Epidermal melanocyte (primary cell): ENCODE results near the gene SLC7A6.

ENCODE experiments used
- DNase-seq: peaks from one replicate; pipeline ENCODE4 v3.0.0; 2011; ENCODE audit warnings: low spot score; ENCODE audit not compliant: insufficient read length

The SLC7A6 gene

DNA sequence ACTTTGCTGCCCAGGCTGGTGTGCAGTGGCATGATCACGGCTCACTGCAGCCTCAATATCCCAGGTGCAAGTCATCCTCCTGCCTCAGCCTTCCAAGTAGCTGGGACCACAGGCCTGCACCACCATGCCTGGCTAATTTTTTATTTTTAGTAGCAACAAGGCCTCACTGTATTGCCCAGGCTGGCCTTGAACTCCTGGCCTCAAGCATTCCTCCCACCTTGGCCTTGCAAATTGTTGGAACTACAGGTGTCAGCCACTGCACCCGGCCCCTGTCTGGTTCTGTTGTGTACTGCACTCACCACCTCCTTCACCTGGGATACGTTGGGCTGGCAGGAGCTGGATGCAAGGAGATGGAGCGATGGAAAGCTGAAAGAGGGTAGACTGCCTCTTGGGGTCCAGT lies 10.6 kb upstream of the SLC7A6 start:
- no peak for DNase-seq

DNA sequence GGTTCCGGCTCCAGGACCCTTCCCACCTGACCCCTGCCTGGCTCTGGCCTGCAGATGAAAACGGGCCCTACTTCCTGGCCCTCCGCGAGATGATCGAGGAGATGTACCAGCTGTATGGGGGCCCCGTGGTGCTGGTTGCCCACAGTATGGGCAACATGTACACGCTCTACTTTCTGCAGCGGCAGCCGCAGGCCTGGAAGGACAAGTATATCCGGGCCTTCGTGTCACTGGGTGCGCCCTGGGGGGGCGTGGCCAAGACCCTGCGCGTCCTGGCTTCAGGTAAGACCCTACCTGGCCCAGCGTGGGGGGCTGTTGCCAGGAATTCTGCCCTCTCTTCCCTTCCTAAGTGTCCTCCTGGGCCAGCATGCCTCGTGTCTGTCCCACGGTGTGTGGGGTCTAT lies 8.6 kb upstream of the SLC7A6 start:
- DNase-seq, result no peak

DNA sequence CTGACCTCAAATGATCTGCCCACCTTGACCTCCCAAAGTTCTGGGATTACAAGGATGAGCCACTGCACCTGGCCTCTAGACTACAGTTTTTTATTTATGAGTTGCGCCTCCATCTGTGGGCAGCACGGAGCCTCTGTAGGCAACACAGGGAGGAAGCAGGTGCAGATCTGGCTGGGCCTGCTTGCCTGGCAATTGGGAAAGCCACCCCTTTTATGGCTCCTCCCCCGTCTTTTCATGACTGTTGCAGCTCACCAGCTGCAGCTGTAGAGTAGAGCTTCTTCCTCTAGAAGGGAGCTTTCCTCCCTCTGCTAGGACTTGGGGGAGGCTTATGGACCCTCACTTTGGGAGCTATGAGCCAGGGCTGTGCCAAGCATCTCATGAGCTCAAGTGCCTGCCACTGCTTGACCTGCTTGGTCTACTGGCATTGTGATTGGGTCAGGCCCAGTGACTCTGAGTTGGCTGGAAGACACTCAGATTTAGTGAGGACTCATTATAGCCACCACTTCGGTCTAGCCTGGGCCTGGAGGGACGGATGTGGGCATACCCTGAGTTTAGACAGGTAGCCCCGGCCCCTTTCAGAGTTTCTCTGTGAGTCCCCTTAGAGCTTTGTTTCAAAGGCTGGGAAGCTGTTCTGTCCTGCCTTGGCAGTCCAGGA lies 6.9 kb upstream of the SLC7A6 start:
- no peak for DNase-seq

DNA sequence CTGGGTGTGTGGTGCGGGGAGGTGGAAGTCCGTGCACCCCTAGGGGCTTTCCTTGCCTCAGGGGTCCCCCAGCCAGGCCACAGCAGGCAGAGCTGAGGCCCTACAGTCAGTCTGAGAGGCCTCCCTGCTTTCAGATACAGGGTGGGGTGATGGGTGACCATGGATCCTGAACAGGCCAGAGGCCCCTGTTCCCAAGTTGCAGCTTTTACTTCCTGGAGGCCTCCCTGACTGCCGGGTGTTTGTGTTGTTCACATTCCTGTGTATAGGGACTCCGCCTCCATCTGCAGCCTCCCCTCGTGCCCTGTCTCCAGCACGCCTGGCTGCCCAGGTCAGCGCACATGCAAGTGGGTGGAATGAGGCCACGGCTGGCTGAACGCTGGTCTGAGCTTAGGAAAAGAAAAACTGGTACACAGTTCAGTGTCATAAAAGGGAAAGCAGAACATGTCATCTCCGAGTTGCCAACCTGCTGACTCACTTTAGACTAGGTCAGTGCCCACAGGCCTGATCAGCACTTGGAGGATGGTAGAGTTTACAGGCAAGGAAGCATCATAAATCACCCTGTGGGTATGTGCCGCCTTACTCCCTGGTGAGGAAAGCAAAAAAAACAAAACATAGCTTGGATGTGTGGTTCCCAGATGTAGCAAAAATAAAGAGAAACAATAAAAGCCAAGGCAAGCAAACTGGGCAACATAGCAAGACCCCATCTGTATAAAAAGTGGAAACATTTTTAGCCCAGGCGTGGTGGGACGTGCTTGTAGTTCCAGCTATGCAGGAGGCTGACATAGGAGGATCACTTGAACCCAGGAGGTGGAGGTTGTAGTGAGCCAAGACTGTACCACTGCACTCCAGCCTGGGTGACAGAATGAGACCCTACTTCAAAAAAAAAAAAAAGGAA lies 6.2 kb upstream of the SLC7A6 start:
- peak; percentile 46 for DNase-seq

DNA sequence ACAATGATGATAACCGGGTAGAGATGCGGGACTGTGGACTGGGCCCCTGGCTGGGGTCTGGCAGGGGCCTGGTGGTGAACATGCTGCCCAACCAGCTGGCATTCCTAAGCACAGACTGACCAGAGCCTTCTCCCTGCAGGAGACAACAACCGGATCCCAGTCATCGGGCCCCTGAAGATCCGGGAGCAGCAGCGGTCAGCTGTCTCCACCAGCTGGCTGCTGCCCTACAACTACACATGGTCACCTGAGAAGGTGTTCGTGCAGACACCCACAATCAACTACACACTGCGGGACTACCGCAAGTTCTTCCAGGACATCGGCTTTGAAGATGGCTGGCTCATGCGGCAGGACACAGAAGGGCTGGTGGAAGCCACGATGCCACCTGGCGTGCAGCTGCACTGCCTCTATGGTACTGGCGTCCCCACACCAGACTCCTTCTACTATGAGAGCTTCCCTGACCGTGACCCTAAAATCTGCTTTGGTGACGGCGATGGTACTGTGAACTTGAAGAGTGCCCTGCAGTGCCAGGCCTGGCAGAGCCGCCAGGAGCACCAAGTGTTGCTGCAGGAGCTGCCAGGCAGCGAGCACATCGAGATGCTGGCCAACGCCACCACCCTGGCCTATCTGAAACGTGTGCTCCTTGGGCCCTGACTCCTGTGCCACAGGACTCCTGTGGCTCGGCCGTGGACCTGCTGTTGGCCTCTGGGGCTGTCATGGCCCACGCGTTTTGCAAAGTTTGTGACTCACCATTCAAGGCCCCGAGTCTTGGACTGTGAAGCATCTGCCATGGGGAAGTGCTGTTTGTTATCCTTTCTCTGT lies 5.1 kb upstream of the SLC7A6 start:
- no peak for DNase-seq

DNA sequence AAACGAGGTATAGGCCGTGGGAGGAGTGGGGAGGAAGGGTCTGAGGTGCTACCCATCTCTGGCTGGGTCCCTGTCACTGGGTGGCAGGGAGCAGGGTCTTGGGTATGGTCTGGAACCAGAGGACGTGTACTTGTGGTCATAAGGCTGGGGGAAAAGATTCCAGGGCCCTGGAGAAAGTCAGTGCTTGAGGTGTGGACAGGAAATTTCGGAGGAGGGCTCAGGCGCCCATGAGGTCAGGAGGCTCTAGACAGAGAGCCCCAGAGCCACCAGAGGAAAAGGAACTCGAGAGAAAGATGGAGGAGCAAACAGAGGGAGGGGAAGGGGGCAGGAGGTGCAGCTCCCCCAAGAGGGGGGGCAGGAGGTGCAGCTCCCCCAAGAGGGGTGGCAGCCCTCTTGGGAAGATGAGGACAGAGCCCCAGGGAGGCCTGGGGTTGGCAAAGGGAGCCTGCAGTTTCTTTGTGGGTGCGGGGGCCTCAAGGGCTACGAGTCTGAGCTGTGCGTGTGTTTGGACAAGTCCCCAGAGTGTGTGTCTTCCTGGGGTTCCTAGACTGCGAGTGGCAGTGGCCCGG lies 683 bp upstream of the SLC7A6 start:
- DNase-seq, result no peak

DNA sequence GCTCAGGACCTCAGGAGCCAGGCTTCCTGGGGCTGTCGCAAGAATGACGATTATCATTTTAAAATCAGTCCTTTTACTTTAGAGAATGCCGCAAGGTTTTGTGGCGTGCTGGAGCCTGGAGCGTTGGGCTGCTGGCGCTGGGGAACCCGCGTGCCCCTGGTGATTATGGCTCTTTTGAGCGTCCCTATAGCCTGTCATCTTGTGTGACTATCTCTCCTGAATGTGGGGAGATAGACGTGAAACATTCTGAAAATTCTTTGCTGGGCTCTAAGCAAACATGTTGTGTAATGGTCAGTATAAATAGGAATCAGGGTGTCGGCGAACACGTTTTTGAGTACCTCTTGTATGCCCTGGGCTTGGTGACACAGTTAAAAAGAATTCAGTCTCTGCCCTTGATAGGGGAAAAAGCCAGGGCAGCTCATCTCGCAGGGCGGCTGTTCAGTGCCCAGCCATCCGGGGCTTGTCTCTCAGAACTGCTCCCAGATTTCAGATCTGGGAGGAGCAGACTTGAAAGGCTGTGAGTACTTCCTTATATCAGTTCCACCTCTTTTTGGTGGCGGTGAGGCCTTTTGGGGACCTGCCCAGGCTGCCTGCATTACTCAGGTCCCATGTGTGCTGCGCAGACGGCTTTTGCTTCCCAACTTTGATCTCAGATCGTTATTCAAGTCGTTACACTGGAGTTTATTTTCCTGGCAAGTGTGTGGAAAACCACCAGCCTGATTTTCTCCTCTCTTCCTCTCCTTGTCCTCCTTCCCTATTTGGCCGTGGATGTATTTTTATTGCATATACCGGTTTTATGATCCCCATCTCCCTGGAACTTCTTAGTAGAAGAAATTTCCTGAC lies 973 bp downstream of the SLC7A6 start:
- peak; percentile 66 for DNase-seq

DNA sequence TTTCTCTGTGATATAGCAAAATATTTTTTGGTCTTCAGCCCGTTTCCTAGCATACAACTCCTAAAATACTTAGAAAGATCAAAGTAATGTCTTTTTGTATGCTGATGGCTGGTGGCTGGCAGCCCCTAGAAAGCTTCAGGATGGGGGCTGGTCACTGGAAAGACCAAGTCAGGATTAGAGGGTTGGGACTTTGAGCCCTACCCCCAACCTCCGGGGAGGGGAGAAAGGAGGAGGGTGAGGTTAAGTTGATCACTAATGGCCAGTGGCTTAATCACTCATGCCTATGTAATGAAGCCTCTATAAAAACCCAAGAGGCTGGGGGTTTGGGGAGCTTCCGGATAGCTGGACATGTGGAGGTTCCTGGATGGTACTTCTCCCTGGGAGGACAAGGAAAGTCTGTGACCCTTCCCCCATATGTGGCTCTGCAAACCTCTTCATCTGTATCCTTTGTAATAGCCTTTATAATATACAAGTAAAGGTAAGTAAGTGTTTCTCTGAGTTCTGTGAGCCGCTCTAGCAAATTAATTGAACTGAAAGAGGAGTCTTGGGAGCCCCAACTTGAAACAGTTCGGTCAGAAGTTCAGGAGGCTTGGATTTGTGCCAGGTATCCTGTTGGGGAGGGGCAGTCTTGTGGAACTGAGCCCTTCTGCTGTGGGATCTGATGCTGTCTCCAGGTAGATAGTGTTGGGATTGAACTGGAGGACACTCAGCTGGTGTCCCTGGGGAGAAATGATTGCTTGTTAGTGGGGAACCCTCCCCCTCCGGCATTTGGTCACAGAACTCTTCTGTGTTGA lies 3.5 kb downstream of the SLC7A6 start:
- no peak for DNase-seq

DNA sequence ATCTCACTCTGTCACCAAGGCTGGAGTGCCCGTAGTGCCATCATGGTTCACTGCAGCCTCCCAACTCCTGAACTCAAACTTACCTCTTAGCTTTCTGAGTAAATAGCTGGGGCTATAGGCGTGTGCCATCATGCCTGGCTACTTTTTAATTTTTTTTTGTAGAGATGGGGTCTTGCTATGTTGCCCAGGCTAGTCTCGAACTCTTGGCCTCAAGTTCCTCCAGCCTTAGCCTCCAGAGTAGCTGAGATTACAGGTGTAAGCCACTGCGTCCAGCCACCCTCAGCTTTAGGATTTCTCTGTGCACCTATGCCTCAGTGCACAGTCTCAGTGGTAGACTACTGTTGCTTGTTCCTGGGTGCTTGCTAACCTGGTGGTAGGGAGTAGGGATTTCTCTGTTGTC lies 5.5 kb downstream of the SLC7A6 start:
- DNase-seq, result no peak

DNA sequence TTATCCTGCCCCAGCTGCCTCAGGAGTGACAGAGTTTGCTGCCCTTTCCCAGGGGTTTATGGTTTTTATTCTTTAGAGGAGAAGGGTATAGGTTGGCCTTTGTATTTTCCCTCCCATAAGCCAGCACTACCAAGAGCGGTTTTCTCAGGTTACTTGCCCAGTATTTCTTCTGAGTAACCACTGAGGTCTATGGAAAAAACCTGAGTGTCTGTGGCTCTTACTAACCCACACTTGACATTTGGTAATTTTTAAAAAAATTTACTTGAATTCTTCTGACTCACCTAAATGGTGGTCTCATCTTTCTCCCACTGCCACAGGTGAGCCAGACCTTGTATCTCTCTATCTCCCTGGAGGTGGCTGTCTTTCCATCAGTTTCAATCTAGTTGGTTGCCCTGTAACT lies 6.0 kb downstream of the SLC7A6 start:
- DNase-seq, result no peak

DNA sequence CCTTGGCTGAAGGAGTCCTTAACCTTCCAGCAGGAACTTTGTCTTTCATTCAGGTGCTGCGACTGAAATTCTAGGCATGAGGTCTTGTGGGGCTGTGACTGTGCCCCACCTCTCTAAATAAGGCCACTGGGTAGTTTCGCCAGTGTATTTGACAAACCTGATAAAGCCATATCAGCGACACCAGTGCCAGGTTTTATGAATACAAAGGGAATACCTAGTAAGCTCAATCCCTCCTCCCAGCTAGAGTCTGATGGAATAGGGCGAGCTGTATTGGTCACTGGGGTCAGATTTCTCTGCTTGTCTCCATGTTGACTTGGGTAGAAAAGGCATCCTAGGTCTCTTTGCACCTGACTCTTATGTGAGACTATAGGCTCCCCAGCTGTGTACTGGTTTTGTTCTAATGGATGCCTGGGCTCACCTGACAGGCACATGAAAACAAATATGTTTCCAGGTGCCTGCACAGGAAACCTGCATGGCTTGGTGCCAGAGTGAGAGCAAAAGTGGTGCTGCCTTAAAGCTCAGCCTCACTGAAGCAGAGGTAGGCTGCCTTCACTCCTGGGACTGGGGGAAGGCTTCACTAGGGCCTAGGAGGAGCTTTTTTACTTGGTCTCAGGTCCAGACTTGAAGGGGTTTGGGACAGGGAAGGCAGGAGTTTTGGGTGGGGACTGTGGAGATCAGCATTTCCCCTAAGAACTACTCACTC lies 8.3 kb downstream of the SLC7A6 start:
- no peak for DNase-seq

DNA sequence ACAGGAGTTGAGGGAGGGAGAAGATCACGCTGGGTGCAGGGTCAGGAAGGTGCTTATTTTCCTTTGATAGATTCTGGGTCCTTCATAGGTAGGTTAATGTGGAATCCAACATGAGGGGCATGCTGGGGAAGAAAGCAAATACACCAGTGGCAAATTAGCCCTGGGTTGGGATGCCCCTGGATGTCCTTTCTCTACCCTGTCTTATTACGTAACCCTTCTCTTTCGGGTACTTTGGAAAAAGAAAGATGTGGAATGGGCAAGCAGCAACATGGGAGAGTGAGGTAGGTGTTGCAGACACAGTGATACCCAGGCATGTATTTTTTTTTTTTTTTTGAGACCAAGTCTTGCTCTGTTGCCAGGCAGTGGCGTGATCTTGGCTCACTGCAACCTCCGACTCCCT lies 9.1 kb downstream of the SLC7A6 start:
- DNase-seq, result no peak

DNA sequence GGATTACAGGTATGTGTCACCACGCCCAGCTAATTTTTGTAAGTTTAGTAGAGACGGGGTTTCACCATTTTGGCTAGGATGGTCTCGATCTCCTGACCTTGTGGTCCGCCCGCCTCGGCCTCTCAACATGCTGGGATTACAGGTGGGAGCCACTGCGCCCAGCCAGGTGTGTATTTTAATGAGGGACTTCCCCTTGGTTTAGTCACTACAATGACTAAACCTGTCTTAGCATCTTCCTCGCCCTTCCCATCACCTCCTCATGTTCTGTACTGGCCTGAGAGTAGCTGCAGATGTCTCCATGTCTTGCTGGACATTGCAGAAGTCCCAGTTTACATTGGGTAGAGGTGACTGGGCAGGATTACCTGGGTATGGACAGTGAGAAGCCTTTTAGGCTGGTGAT lies 9.6 kb downstream of the SLC7A6 start:
- DNase-seq, result no peak

DNA sequence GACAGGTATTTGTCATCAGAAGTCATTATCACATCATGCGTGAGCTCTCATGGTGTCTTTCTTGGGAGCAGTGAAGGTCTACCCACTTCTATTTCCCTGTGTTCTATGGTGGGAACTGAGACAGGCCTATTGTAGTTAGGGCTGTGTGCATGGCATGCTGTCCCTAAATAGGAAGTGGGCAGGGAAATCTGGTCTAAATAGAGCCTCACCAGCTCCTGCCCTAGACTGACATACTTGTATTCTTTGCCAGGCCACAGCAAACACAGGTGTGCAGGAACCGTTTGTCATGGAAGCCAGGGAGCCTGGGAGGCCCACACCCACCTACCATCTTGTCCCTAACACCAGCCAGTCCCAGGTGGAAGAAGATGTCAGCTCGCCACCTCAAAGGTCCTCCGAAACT lies 10.1 kb downstream of the SLC7A6 start:
- no peak for DNase-seq

DNA sequence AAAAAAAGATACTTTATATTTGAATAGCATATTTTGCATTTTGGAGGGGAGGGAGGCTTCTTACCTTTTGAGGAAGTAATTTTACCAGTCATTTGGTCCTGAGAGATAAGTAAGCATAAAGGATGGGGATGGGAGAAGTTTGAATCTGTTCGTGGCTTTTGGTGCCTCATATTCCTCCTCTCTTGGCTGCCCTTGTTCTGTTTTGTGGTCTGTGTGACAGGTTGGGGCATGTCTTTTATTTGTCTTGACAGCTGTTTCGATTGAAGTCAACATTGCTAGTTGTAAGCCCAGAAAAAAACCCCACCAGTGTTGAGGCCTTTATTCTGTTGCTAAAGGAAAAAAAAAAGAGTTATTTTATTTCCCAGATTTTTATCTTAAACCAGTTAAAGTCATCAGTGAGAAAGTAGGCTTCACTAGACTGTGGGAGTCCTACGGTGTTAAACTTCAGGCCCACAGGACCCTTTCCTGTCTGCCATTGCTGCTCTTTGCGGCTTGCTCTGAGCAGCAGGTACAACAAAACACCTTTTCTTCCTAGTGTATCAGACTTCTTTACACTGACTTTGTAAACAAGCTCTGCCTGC lies 11.4 kb downstream of the SLC7A6 start:
- no peak for DNase-seq

DNA sequence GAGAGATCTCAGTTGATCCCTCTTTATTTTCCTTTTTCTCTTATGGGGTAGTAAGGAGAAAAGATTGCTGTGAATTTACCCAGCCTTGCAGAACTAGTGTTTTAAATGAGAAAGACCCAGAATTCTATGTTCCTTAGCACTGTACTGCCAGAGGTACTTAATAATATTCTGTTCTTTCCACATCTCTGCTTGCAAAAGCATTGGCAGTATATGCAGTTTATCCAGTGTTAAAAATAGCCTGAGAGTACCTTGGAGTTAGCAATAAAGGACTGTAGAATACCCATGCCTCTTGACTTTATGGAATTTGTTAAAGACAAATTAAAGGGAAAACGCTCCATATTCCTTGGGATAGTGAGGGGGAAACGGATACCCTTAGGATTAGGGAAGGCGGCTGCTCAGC lies 11.9 kb downstream of the SLC7A6 start:
- no peak for DNase-seq

DNA sequence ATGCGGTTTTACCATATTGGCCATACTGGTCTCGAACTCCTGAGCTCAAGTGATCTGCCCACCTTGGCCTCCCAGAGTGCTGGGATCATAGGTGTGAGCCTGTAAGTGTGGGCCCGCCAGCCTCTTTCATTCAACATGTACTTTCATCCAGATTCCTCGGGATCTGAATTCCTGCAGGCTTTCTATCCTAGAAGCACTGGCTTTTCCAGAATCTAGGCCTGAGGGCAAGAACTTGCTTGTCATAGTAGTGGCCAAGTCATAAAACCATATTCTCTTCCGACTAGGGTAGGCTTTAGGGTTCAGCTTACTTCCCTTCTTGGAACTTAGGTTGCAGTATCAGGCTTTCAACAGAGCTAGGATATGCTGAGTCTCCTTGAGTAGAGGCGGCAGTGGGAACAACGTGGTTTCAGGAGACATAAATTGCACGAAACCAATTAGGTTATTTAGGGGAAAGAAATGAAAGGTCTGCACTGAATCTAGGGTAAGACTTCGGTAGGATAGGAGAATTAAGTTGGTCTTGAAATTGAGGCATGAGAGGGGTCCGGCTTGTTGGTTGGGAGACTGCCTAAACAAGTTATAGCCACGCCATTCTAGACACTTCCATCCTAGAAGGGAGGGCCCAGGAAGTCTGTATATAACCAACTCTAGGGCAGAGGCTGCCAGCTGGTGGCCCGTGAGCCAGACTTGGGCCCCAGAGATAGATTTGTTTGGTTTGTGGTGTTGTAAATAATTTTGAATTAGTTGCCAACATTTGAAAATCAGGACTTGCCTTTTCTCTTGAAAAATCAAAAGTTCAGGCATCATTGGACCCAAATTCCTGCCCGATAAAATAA lies 15.6 kb downstream of the SLC7A6 start:
- DNase-seq, result no peak

DNA sequence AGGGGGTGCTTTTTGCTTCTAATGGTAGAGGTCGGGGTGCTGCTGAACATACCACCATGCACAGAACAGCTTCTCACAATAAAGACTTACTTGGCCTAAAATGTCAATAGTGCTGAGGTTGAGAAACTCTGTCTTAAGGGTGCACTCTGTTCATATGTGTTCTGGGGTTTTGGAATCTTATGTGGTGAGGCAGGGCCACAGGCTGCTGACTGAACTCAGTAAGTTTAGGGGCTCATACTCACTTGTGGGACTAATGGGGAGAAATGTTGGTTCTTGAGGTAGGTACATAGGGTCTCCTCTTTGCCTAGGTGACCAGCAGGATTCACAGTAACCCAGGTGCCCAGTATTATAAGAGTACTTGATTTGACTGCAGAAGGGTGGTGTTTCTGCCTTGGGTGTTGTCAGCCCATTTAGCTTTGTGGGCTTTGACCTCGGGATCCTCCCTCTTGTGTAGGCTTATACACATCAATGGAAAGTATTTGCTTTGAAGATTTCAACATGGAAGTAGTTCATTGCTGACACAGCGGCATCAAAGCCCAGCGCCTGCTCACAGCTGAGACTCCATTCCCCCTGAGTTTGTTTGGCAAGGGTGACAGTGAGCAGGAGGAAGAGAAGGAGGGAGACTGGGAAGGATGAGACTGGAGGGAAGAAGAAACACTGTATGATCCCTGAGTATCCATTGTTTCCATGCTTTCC lies 17.2 kb downstream of the SLC7A6 start:
- DNase-seq, result no peak
